Posterior cingulate gyrus (tissue), 11 donors: ENCODE data around the gene CCDC180.
"Not testable (repeated sequence)": the region's sequence is repeated elsewhere in the genome, so short reads cannot be mapped to it uniquely, and the experiment has no call there.

Experiments used
- DNase-seq, 10 donors: peaks; one replicate each; pipeline versions ENCODE4 v3.0.0 to v3.0.0-alpha.2; 2020 to 2021; ENCODE audit warnings: mixed read lengths in 3 of 10
- intact Hi-C: fragments of 100-400 bp; cut with DNase I; formaldehyde crosslinking; loops from one replicate; pipeline ENCODE4 v1.15.1; 2023

CCDC180 gene

GRCh38 chr9:97307500-97308163, at the start of gene CCDC180:
CCDC180 (plus strand) TSS chr9:97307659; CDS start chr9:97308064, 405 bp downstream.
- intact Hi-C loops = no loop called here
- DNase-seq = peak in 2 of 10 donors; percentile 76 to 83

GRCh38 chr9:97259834-97260514, 47.5 kb upstream of the CCDC180 start:
- intact Hi-C loops, DNase-seq: not testable (repeated sequence)

GRCh38 chr9:97271292-97271691, 36.2 kb upstream of the CCDC180 start:
- peak in 2 of 10 donors; percentile 73 to 79 for DNase-seq
- intact Hi-C loops = no loop called here

- intact Hi-C loops = no loop called here
- no peak for DNase-seq
Observed at GRCh38 chr9:97272072-97272471, 35.4 kb upstream of the CCDC180 start.

- DNase-seq = no peak
- intact Hi-C loops = no loop called here
Observed at GRCh38 chr9:97276310-97276852, 31.1 kb upstream of the CCDC180 start.

- intact Hi-C loops = no loop called here
- peak in 1 of 10 donors; percentile 61 for DNase-seq
Observed at GRCh38 chr9:97277953-97278352, 29.5 kb upstream of the CCDC180 start.

- intact Hi-C loops = no loop called here
- DNase-seq = no peak
Observed at GRCh38 chr9:97280755-97281330, 26.6 kb upstream of the CCDC180 start.

GRCh38 chr9:97283768-97284167, 23.7 kb upstream of the CCDC180 start:
- no peak for DNase-seq
- intact Hi-C loops = no loop called here

- no peak for DNase-seq
- intact Hi-C loops = no loop called here
Observed at GRCh38 chr9:97284798-97285197, 22.7 kb upstream of the CCDC180 start.

GRCh38 chr9:97292200-97292599, 15.3 kb upstream of the CCDC180 start:
- intact Hi-C loops = no loop called here
- no peak for DNase-seq

- intact Hi-C loops = no loop called here
- peak in 1 of 10 donors; percentile 26 for DNase-seq
Observed at GRCh38 chr9:97293207-97293721, 14.2 kb upstream of the CCDC180 start.

GRCh38 chr9:97293818-97294217, 13.6 kb upstream of the CCDC180 start:
- intact Hi-C loops = no loop called here
- peak in 1 of 10 donors; percentile 47 for DNase-seq

GRCh38 chr9:97297889-97298288, 9.6 kb upstream of the CCDC180 start:
- intact Hi-C loops = no loop called here
- DNase-seq = no peak

- intact Hi-C loops = no loop called here
- no peak for DNase-seq
Observed at GRCh38 chr9:97299809-97300414, 7.5 kb upstream of the CCDC180 start.

GRCh38 chr9:97300586-97300985, 6.9 kb upstream of the CCDC180 start:
- intact Hi-C loops = no loop called here
- DNase-seq = no peak

- no peak for DNase-seq
Observed at GRCh38 chr9:97301974-97302373, 5.5 kb upstream of the CCDC180 start.

GRCh38 chr9:97304586-97304985, 2.9 kb upstream of the CCDC180 start:
- DNase-seq = no peak
- intact Hi-C loops = no loop called here

More at GRCh38 chr9:97301974-97302373, 5.5 kb upstream of the CCDC180 start:
- intact Hi-C loops = no loop called here

- intact Hi-C loops = no loop called here
- no peak for DNase-seq
Observed at GRCh38 chr9:97305501-97306298, 1.8 kb upstream of the CCDC180 start.

- intact Hi-C loops = no loop called here
- peak; percentile 38 to 96 (median 75) for DNase-seq
Observed at GRCh38 chr9:97307091-97307490, 368 bp upstream of the CCDC180 start.

GRCh38 chr9:97309260-97309659, 1.8 kb downstream of the CCDC180 start:
- no peak for DNase-seq
- intact Hi-C loops = no loop called here
